Spleen (tissue), 11 donors: ENCODE data around the gene TM4SF20. TPM values are rescaled to one million over a fixed set of nuclear protein-coding genes. Genes with fewer than 3 reads are reported as not detected.

Experiments
- DNase-seq: peaks from one replicate; pipeline ENCODE4 v3.0.0-alpha.2; 2020
- H3K27ac ChIP-seq, 8 donors: fragments of 200-600 bp; sonication (generic) in 7 of 8; 1 replicate in 4 of 8; 2 replicates in 4 of 8; pipeline versions ENCODE4 v1.5.0 to v1.8.0; 2016 to 2021; ENCODE audit warnings: inconsistent platforms in 4 of 8, mild to moderate bottlenecking in 4 of 8, moderate library complexity in 1 of 8
- H3K27me3 ChIP-seq, 7 donors: fragments of 200-600 bp; sonication (generic) in 6 of 7; replicated peaks in 1 of 7; 1 replicate in 4 of 7; 2 replicates in 3 of 7; pipeline versions ENCODE4 v1.5.0 to v1.8.0; 2016 to 2021; ENCODE audit warnings: inconsistent platforms in 3 of 7, mild to moderate bottlenecking in 1 of 7
- H3K36me3 ChIP-seq, 6 donors: fragments of 200-600 bp; sonication (generic) in 5 of 6; 1 replicate in 4 of 6; 2 replicates in 2 of 6; pipeline versions ENCODE4 v1.5.0 to v1.8.0; 2016 to 2021; ENCODE audit warnings: inconsistent platforms in 2 of 6
- H3K4me1 ChIP-seq, 6 donors: fragments of 200-600 bp; sonication (generic) in 5 of 6; 1 replicate in 3 of 6; 2 replicates in 3 of 6; pipeline versions ENCODE4 v1.5.0 to v1.8.0; 2016 to 2021; ENCODE audit warnings: inconsistent platforms in 3 of 6
- H3K4me3 ChIP-seq, 8 donors: fragments of 200-600 bp; sonication (generic) in 7 of 8; 1 replicate in 4 of 8; 2 replicates in 4 of 8; pipeline versions ENCODE4 v1.5.0 to v1.8.0; 2016 to 2021; ENCODE audit warnings: inconsistent platforms in 4 of 8, mild to moderate bottlenecking in 4 of 8, moderate library complexity in 2 of 8
- H3K9me3 ChIP-seq, 8 donors: fragments of 200-600 bp; sonication (generic) in 7 of 8; 1 replicate in 4 of 8; 2 replicates in 4 of 8; pipeline versions ENCODE4 v1.5.0 to v1.8.0; 2016 to 2021; ENCODE audit warnings: inconsistent platforms in 4 of 8
- CTCF ChIP-seq, 11 experiments: fragments of 200-600 bp in 7 of 11; fragments of 450-650 bp in 4 of 11; sonication (generic) in 4 of 11; IDR thresholded peaks in 8 of 11; conservative IDR thresholded peaks in 3 of 11; 1 replicate in 7 of 11; 2 replicates in 4 of 11; pipeline versions ENCODE4 v1.4.0 to v1.8.0; 2016 to 2021; ENCODE audit warnings: antibody characterized with exemption in 11 of 11, inconsistent platforms in 4 of 11, mild to moderate bottlenecking in 1 of 11
- POLR2A ChIP-seq, 3 donors: fragments of 450-650 bp; IDR thresholded peaks; one replicate each; pipeline ENCODE4 v1.5.1; 2017; ENCODE audit warnings: antibody characterized with exemption in 3 of 3, mild to moderate bottlenecking in 1 of 3
- POLR2AphosphoS5 ChIP-seq, 3 donors: sonication (generic); formaldehyde crosslinking; IDR thresholded peaks; one replicate each; pipeline ENCODE4 v1.5.1; 2017; ENCODE audit warnings: antibody characterized with exemption in 3 of 3
- WGBS, 5 donors: extraction: QIAGEN DNeasy Blood & Tissue Kit in 3 of 5; methylation state at CpG; one replicate each; pipeline versions ENCODE4 v1.1.5 to v1.1.7; 2013 to 2018; 5-methylcytosine and 5-hydroxymethylcytosine counted together
- intact Hi-C: fragments of 100-400 bp; cut with DNase I; formaldehyde crosslinking; loops from one replicate; pipeline ENCODE4 v1.15.0; 2023; ENCODE audit warnings: low total_unique reads
- polyA plus RNA-seq, 3 donors: library from polyadenylated mRNA; stranded (reverse); fragments of 200-250 nt; gene quantifications; one replicate each; pipeline ENCODE4 v1.2.1, GENCODE V29; 2013
- total RNA-seq, 7 donors: library from RNA; depleted of rRNA in 3 of 7; stranded (reverse); fragments of >200 nt in 3 of 7; fragmentation: NEBNext Ultra II Directional in 4 of 7; extraction: Animal tissue kit (Norgen Biotek cat#: 25700) in 4 of 7; gene quantifications; one replicate each; pipeline versions ENCODE4 v1.1.0 to v1.2.1, GENCODE V29; 2016 to 2021
- donor health status: healthy with polysubstance abuse.
- donor health status: DM: no; HTN: no; CAD: no; lungs with moderate emphysema.
- donor health status: DM: no; HTN: no; CAD: no.
- donor health status: Bipolar disorder and iron deficiency.
- donor health status: healthy.
- donor health status: DM: no; HTN: no; CAD: no.
- donor health status: DM: yes; HTN: yes; CAD: no.

Gene TM4SF20
- total and polyA plus RNA-seq, 10 donors = not detected

GRCh38 chr2:227325839-227326195 lies 53.3 kb downstream of the TM4SF20 start:
- intact Hi-C loops = no loop called here
- H3K36me3 ChIP-seq = peaks cover 0 to 25% (median 8%) of the 10 kb centered on the region in 6 donors
- TF ChIP-seq POLR2A (IDR thresholded peaks at IDR 0.05) (no peak), POLR2AphosphoS5 (IDR thresholded peaks at IDR 0.05) (no peak), CTCF (IDR thresholded peaks at IDR 0.05 in 8 of 11, conservative IDR thresholded peaks at IDR 0.05 in 3 of 11) (no peak)
- no peaks in the 10 kb centered on the region for H3K27me3 ChIP-seq
- peak; percentile 85 for DNase-seq
- H3K4me1 ChIP-seq = peaks cover 5 to 49% (median 30%) of the 10 kb centered on the region in 6 donors
- H3K9me3 ChIP-seq = peaks cover 0 to 13% (median 0%) of the 10 kb centered on the region in 8 donors
- H3K27ac ChIP-seq = peak overlapping the region in 7 of 8 donors; percentile 85 to 95 (median 90)
- H3K4me3 ChIP-seq = peak overlapping the region; percentile 65 to 97 (median 88)
- WGBS, 5 donors = 0 to 1% (median 0%) methylated on average over 13 of the region's 13 CpGs

- H3K4me3 ChIP-seq = peak within 1 kb of the TSS; percentile 65 to 97 (median 88)
- TF ChIP-seq POLR2AphosphoS5 (IDR thresholded peaks at IDR 0.05) = peak; percentile 97 to 99 (median 97)
- peak; percentile 23 to 75 (median 31) for TF ChIP-seq POLR2A (IDR thresholded peaks at IDR 0.05)
- TF ChIP-seq CTCF (IDR thresholded peaks at IDR 0.05 in 8 of 11, conservative IDR thresholded peaks at IDR 0.05 in 3 of 11) = peak in 5 of 11 experiments; percentile 4 to 43 (median 22)
- peaks cover 0 to 19% (median 5%) of the 10 kb centered on the region in 6 donors for H3K36me3 ChIP-seq
- WGBS, 5 donors = 0 to 7% (median 0%) methylated on average over 37 to 67 of the region's 67 CpGs
- intact Hi-C loops = no loop called here
- H3K27ac ChIP-seq = peak within 1 kb of the TSS; percentile 85 to 95 (median 90)
- peaks cover 0 to 15% (median 0%) of the 10 kb centered on the region in 8 donors for H3K9me3 ChIP-seq
- peaks cover 5 to 49% (median 30%) of the 10 kb centered on the region in 6 donors for H3K4me1 ChIP-seq
- DNase-seq = peak; percentile 99
- no peaks in the 10 kb centered on the region for H3K27me3 ChIP-seq
Measured at GRCh38 chr2:227324995-227325838, 53.9 kb downstream of the TM4SF20 start, which contains the start of gene MFF. Gene MFF (plus strand): TSS chr2:227325251. CDS start chr2:227330666, 5,415 bp downstream.

- peaks cover 0 to 15% (median 0%) of the 10 kb centered on the region in 8 donors for H3K9me3 ChIP-seq
- no peak for DNase-seq
- no peak for TF ChIP-seq POLR2AphosphoS5 (IDR thresholded peaks at IDR 0.05)
- TF ChIP-seq CTCF (IDR thresholded peaks at IDR 0.05 in 8 of 11, conservative IDR thresholded peaks at IDR 0.05 in 3 of 11) = no peak
- no peak for TF ChIP-seq POLR2A (IDR thresholded peaks at IDR 0.05)
- peaks cover 5 to 49% (median 30%) of the 10 kb centered on the region in 6 donors for H3K4me1 ChIP-seq
- H3K4me3 ChIP-seq = peak overlapping the region; percentile 65 to 97 (median 88)
- H3K36me3 ChIP-seq = peaks cover 0 to 13% (median 2%) of the 10 kb centered on the region in 6 donors
- intact Hi-C loops = no loop called here
- 7 to 22% (median 12%) methylated on average over 6 of the region's 6 CpGs for WGBS, 5 donors
- peak overlapping the region; percentile 85 to 95 (median 90) for H3K27ac ChIP-seq
- H3K27me3 ChIP-seq = no peaks in the 10 kb centered on the region
Measured at GRCh38 chr2:227324642-227324994, 54.5 kb downstream of the TM4SF20 start.

- Histone ChIP-seq H3K4me3 (no peak overlapping the region), H3K36me3 (peaks cover 0 to 5% (median under 1%) of the 10 kb centered on the region in 6 donors), H3K4me1 (peaks cover 5 to 42% (median 30%) of the 10 kb centered on the region in 6 donors), H3K27ac (no peak overlapping the region), H3K9me3 (peaks cover 0 to 15% (median 0%) of the 10 kb centered on the region in 8 donors), H3K27me3 (no peaks in the 10 kb centered on the region)
- 90 to 96% (median 95%) methylated on average over 4 of the region's 4 CpGs for WGBS, 5 donors
- intact Hi-C loops = no loop called here
- TF ChIP-seq POLR2A (IDR thresholded peaks at IDR 0.05) (no peak), CTCF (IDR thresholded peaks at IDR 0.05 in 8 of 11, conservative IDR thresholded peaks at IDR 0.05 in 3 of 11) (no peak), POLR2AphosphoS5 (IDR thresholded peaks at IDR 0.05) (no peak)
- DNase-seq = no peak
Measured at GRCh38 chr2:227323818-227324217, 55.3 kb downstream of the TM4SF20 start.
